HepG2 (cell line): Measurements from ENCODE around the gene WNT6. TPM values are rescaled to one million over a fixed set of nuclear protein-coding genes. Genes with fewer than 3 reads are reported as not detected.

Experiments
- CSRNP2 ChIP-seq: sonication (generic); formaldehyde crosslinking; conservative IDR thresholded peaks from 2 replicates; pipeline ENCODE4 v1.8.0; 2022; ENCODE audit warnings: low read depth, missing genetic modification reagents
- ETS1 ChIP-seq: sonication (generic); formaldehyde crosslinking; IDR thresholded peaks from 2 replicates; pipeline ENCODE4 v1.4.0; 2020; ENCODE audit warnings: missing genetic modification reagents
- FOXJ3 ChIP-seq: sonication (generic); formaldehyde crosslinking; IDR thresholded peaks from 2 replicates; pipeline ENCODE4 v1.4.0; 2020; ENCODE audit warnings: missing genetic modification reagents, mild to moderate bottlenecking, borderline replicate concordance
- HNF4A ChIP-seq: sonication (generic); formaldehyde crosslinking; IDR thresholded peaks from 2 replicates; pipeline ENCODE4 v1.4.0; 2020; ENCODE audit warnings: missing genetic modification reagents
- PLRG1 ChIP-seq: fragments of 450-650 bp; conservative IDR thresholded peaks from 2 replicates; pipeline ENCODE4 v1.6.1; 2016
- RARA ChIP-seq: IDR thresholded peaks from 2 replicates; pipeline ENCODE4 v1.6.1; 2016; ENCODE audit warnings: missing genetic modification reagents, missing compliant biosample characterization
- RFX5 ChIP-seq: IDR thresholded peaks from 2 replicates; pipeline ENCODE4 v1.6.1; 2011; ENCODE audit warnings: low read depth, low read length, improper control_type of control experiment
- SAFB2 ChIP-seq: sonication (generic); formaldehyde crosslinking; IDR thresholded peaks from 2 replicates; pipeline ENCODE4 v1.5.1; 2020; ENCODE audit warnings: missing genetic modification reagents, low read depth, mild to moderate bottlenecking, borderline replicate concordance
- SNAPC2 ChIP-seq: sonication (generic); formaldehyde crosslinking; IDR thresholded peaks from 2 replicates; pipeline ENCODE4 v1.8.1; 2022; ENCODE audit warnings: mild to moderate bottlenecking, missing genetic modification reagents
- TAF1 ChIP-seq: sonication (generic); formaldehyde crosslinking; IDR thresholded peaks from 2 replicates; pipeline ENCODE4 v1.4.0; 2020; ENCODE audit warnings: missing genetic modification reagents
- TCF7 ChIP-seq: sonication (generic); IDR thresholded peaks from 2 replicates; pipeline ENCODE4 v1.6.1; 2016; ENCODE audit warnings: antibody characterized with exemption, low read depth
- TFDP1 ChIP-seq: IDR thresholded peaks from 2 replicates; pipeline ENCODE4 v1.6.1; 2016; ENCODE audit warnings: missing compliant biosample characterization, missing genetic modification reagents, borderline replicate concordance
- ZBTB20 ChIP-seq: sonication (generic); formaldehyde crosslinking; IDR thresholded peaks from 2 replicates; pipeline ENCODE4 v1.8.1; 2023; ENCODE audit warnings: missing genetic modification reagents, low read depth, mild to moderate bottlenecking, borderline replicate concordance
- ZC3H13 ChIP-seq: sonication (generic); formaldehyde crosslinking; IDR thresholded peaks from 2 replicates; pipeline ENCODE4 v1.8.1; 2023; ENCODE audit warnings: mild to moderate bottlenecking, missing genetic modification reagents, moderate library complexity
- ZMYM2 ChIP-seq: sonication (generic); formaldehyde crosslinking; IDR thresholded peaks from 2 replicates; pipeline ENCODE4 v1.8.0; 2022; ENCODE audit warnings: mild to moderate bottlenecking, missing genetic modification reagents
- ZNF333 ChIP-seq: sonication (generic); formaldehyde crosslinking; IDR thresholded peaks from 2 replicates; pipeline ENCODE4 v1.4.0; 2020; ENCODE audit warnings: mild to moderate bottlenecking, missing genetic modification reagents, borderline replicate concordance
- ZNF33B ChIP-seq: sonication (generic); formaldehyde crosslinking; IDR thresholded peaks from 2 replicates; pipeline ENCODE4 v1.5.1; 2020; ENCODE audit warnings: mild to moderate bottlenecking, missing genetic modification reagents
- ZNF512 ChIP-seq: sonication (generic); formaldehyde crosslinking; IDR thresholded peaks from 2 replicates; pipeline ENCODE4 v1.4.0; 2020; ENCODE audit warnings: mild to moderate bottlenecking, missing genetic modification reagents
- ZNF547 ChIP-seq: sonication (generic); formaldehyde crosslinking; IDR thresholded peaks from 2 replicates; pipeline ENCODE4 v1.5.1; 2020; ENCODE audit warnings: mild to moderate bottlenecking, missing genetic modification reagents
- ZNF577 ChIP-seq: sonication (generic); formaldehyde crosslinking; IDR thresholded peaks from 2 replicates; pipeline ENCODE4 v1.4.0; 2020; ENCODE audit warnings: mild to moderate bottlenecking, low read depth, missing genetic modification reagents, borderline replicate concordance
- ZNF616 ChIP-seq: sonication (generic); formaldehyde crosslinking; IDR thresholded peaks from 2 replicates; pipeline ENCODE4 v1.5.0; 2020; ENCODE audit warnings: low read depth, mild to moderate bottlenecking, missing genetic modification reagents
- ZNF639 ChIP-seq: conservative IDR thresholded peaks from 2 replicates; pipeline ENCODE4 v1.6.1; 2018; ENCODE audit warnings: missing genetic modification reagents
- polyA plus RNA-seq, 8 experiments: library from polyadenylated mRNA; depleted of rRNA in 3 of 8; stranded (reverse) in 7 of 8; unstranded in 1 of 8; fragments of >200 nt; fragmentation: Illumina TruSeq in 4 of 8; extraction: Trizol in 4 of 8; gene quantifications; 2 replicates each; pipeline versions ENCODE4 v1.2.1 to v1.2.3, GENCODE V29; 2011 to 2016; ENCODE audit warnings: low read depth in 4 of 8, missing spikeins in 1 of 8, mixed read lengths in 1 of 8; ENCODE audit not compliant: insufficient read depth in 1 of 8
- total RNA-seq, 5 experiments: library from RNA; depleted of rRNA; stranded (reverse); fragments of >200 nt; fragmentation: Illumina TruSeq; extraction: Trizol; gene quantifications; 2 replicates each; pipeline ENCODE4 v1.2.3, GENCODE V29; 2016; ENCODE audit warnings: low read depth in 1 of 5

Gene WNT6
- total and polyA plus RNA-seq, 2 of the 13 experiments (the other 11 are each of a cell fraction or from before 2014, with no cell fraction given): 0.20 TPM; not detected in 1

- TF ChIP-seq TFDP1 (CRISPR knock-in tag) (peak; percentile 100), ZNF512 (no peak), ZNF616 (CRISPR knock-in tag) (peak; percentile 68), ETS1 (CRISPR knock-in tag) (no peak; the same call in 1 of the 2 replicates), SAFB2 (CRISPR knock-in tag) (peak; percentile 98), ZC3H13 (CRISPR knock-in tag) (no peak), ZNF333 (peak; percentile 97; the same call in 1 of the 2 replicates), SNAPC2 (CRISPR knock-in tag) (peak; percentile 94; the same call in 1 of the 2 replicates), ZMYM2 (peak; percentile 82; the same call in 1 of the 2 replicates), PLRG1 (no peak), ZNF547 (peak; percentile 97), ZNF577 (0 out of 2 replicates have a peak, but pooled peaks have one; percentile 88), RFX5 (0 out of 2 replicates have a peak, but pooled peaks have one; percentile 8), ZNF639 (0 out of 2 replicates have a peak, but pooled peaks have one; percentile 45), ZBTB20 (CRISPR knock-in tag) (no peak), ZNF33B (CRISPR knock-in tag) (no peak; the same call in 1 of the 2 replicates), CSRNP2 (CRISPR knock-in tag) (no peak), TCF7 (peak; percentile 89), TAF1 (CRISPR knock-in tag) (peak; percentile 90), HNF4A (CRISPR knock-in tag) (peak; percentile 34; the same call in 1 of the 2 replicates), FOXJ3 (peak; percentile 68), RARA (CRISPR knock-in tag) (0 out of 2 replicates have a peak, but pooled peaks have one; percentile 42)
These were observed 49.4 kb downstream of the WNT6 start (continued) for GRCh38 chr2:218908721-218909619.
